DOHH2 (cell line): ENCODE results near the gene FAM20C.

Experiments used
- H3F3A ChIP-seq: fragments of 200-600 bp; sonication (generic), shearing (Covaris generic); 2 replicates; pipeline ENCODE4 v1.6.0; 2016; ENCODE audit warnings: antibody characterized with exemption, mild to moderate bottlenecking; ENCODE audit not compliant: control insufficient read depth, insufficient read depth
- H3K27ac ChIP-seq: fragments of 200-600 bp; sonication (generic); 2 replicates; pipeline ENCODE4 v1.5.1; 2014; ENCODE audit warnings: low read depth, mild to moderate bottlenecking, low read length, moderate library complexity
- H3K27me3 ChIP-seq: fragments of 200-600 bp; sonication (generic); 2 replicates; pipeline ENCODE4 v1.6.1; 2014; ENCODE audit warnings: mild to moderate bottlenecking, low read length, mixed read lengths; ENCODE audit not compliant: control insufficient read depth
- H3K36me3 ChIP-seq: fragments of 200-600 bp; sonication (generic); 2 replicates; pipeline ENCODE4 v1.6.1; 2014; ENCODE audit warnings: mild to moderate bottlenecking, low read length, moderate library complexity, mixed read lengths; ENCODE audit not compliant: control insufficient read depth
- H3K4me1 ChIP-seq: fragments of 200-600 bp; sonication (generic); 2 replicates; pipeline ENCODE4 v1.6.1; 2014; ENCODE audit warnings: mild to moderate bottlenecking, low read length, mixed read lengths; ENCODE audit not compliant: control insufficient read depth
- H3K4me2 ChIP-seq: fragments of 200-600 bp; sonication (generic); 2 replicates; pipeline ENCODE4 v1.6.0; 2014; ENCODE audit warnings: mild to moderate bottlenecking, low read length, moderate library complexity
- H3K4me3 ChIP-seq: fragments of 200-600 bp; sonication (generic); 2 replicates; pipeline ENCODE4 v1.5.1; 2014; ENCODE audit warnings: mild to moderate bottlenecking, low read length, mixed read lengths
- H3K79me2 ChIP-seq: fragments of 200-600 bp; sonication (generic); 2 replicates; pipeline ENCODE4 v1.6.1; 2014; ENCODE audit warnings: mild to moderate bottlenecking, low read length, mixed read lengths; ENCODE audit not compliant: control insufficient read depth
- H3K9me2 ChIP-seq: fragments of 200-600 bp; sonication (generic); replicated peaks from 2 replicates; pipeline ENCODE4 v1.6.1; 2014; ENCODE audit warnings: mild to moderate bottlenecking, low read length, mixed read lengths; ENCODE audit not compliant: control insufficient read depth
- H3K9me3 ChIP-seq: fragments of 200-600 bp; sonication (generic); 2 replicates; pipeline ENCODE4 v1.6.1; 2014; ENCODE audit warnings: antibody characterized with exemption, low read length, mixed read lengths; ENCODE audit not compliant: control insufficient read depth, insufficient read depth
- H4K20me1 ChIP-seq: fragments of 200-600 bp; sonication (generic); 2 replicates; pipeline ENCODE4 v1.6.0; 2014; ENCODE audit warnings: low read depth, mild to moderate bottlenecking, antibody characterized with exemption, low read length, moderate library complexity; ENCODE audit not compliant: control insufficient read depth, insufficient read depth
- CTCF ChIP-seq: fragments of 200-600 bp; sonication (generic); IDR thresholded peaks from one replicate; pipeline ENCODE4 v1.5.1; 2014; ENCODE audit warnings: antibody characterized with exemption, mild to moderate bottlenecking, low read depth, low read length; ENCODE audit not compliant: poor library complexity, severe bottlenecking
- EZH2phosphoT487 ChIP-seq: fragments of 200-600 bp; sonication (generic); IDR thresholded peaks from 2 replicates; pipeline ENCODE4 v1.6.1; 2017; ENCODE audit warnings: borderline replicate concordance, mild to moderate bottlenecking, antibody characterized with exemption, low read length, moderate library complexity, mixed read lengths

FAM20C gene

GRCh38 chr7:209416-209815 is 17.0 kb downstream of the FAM20C start:
- peaks cover 72% of the 10 kb centered on the region for H3K9me3 ChIP-seq
- no peaks in the 10 kb centered on the region for H3K79me2 ChIP-seq
- no peaks in the 10 kb centered on the region for H3K27me3 ChIP-seq
- H3K27ac ChIP-seq = no peak overlapping the region
- no peaks in the 10 kb centered on the region for H4K20me1 ChIP-seq
- H3K9me2 ChIP-seq = no peaks in the 10 kb centered on the region
- no peak overlapping the region for H3K4me3 ChIP-seq
- H3K4me1 ChIP-seq = no peaks in the 10 kb centered on the region
- H3K36me3 ChIP-seq = no peaks in the 10 kb centered on the region
- H3F3A ChIP-seq = no peaks in the 10 kb centered on the region
- no peak for TF ChIP-seq CTCF
- TF ChIP-seq EZH2phosphoT487 = no peak
- H3K4me2 ChIP-seq = no peak overlapping the region

GRCh38 chr7:209906-210305 is 17.5 kb downstream of the FAM20C start:
- no peaks in the 10 kb centered on the region for H3K9me2 ChIP-seq
- TF ChIP-seq CTCF (no peak), EZH2phosphoT487 (no peak)
- H4K20me1 ChIP-seq = no peaks in the 10 kb centered on the region
- peaks cover 77% of the 10 kb centered on the region for H3K9me3 ChIP-seq
- H3K4me3 ChIP-seq = no peak overlapping the region
- no peaks in the 10 kb centered on the region for H3K27me3 ChIP-seq
- H3F3A ChIP-seq = no peaks in the 10 kb centered on the region
- H3K4me1 ChIP-seq = no peaks in the 10 kb centered on the region
- no peak overlapping the region for H3K4me2 ChIP-seq
- no peaks in the 10 kb centered on the region for H3K79me2 ChIP-seq
- H3K27ac ChIP-seq = no peak overlapping the region
- H3K36me3 ChIP-seq = no peaks in the 10 kb centered on the region

- H3K36me3 ChIP-seq = no peaks in the 10 kb centered on the region
- no peaks in the 10 kb centered on the region for H3K79me2 ChIP-seq
- no peak overlapping the region for H3K4me2 ChIP-seq
- H3K27ac ChIP-seq = no peak overlapping the region
- no peaks in the 10 kb centered on the region for H4K20me1 ChIP-seq
- TF ChIP-seq EZH2phosphoT487 = no peak
- TF ChIP-seq CTCF = no peak
- no peak overlapping the region for H3K4me3 ChIP-seq
- H3K9me3 ChIP-seq = peaks cover 77% of the 10 kb centered on the region
- H3K4me1 ChIP-seq = no peaks in the 10 kb centered on the region
- H3K27me3 ChIP-seq = no peaks in the 10 kb centered on the region
- no peaks in the 10 kb centered on the region for H3F3A ChIP-seq
- no peaks in the 10 kb centered on the region for H3K9me2 ChIP-seq
Observed at GRCh38 chr7:210401-210925, 18.1 kb downstream of the FAM20C start.
